NT2/D1 (cell line): ENCODE measurements around the gene AIDA.

Experiments
- SUZ12 ChIP-seq: IDR thresholded peaks from 2 replicates; pipeline ENCODE4 v1.6.1; 2011; ENCODE audit not compliant: insufficient read length, insufficient read depth; ENCODE audit errors: extremely low read depth
- YY1 ChIP-seq: IDR thresholded peaks from 2 replicates; pipeline ENCODE4 v1.6.1; 2011; ENCODE audit not compliant: insufficient read length, insufficient read depth
- ZNF274 ChIP-seq: IDR thresholded peaks from 2 replicates; pipeline ENCODE4 v1.6.1; 2011; ENCODE audit warnings: mild to moderate bottlenecking, low read depth, low read length

DNA sequence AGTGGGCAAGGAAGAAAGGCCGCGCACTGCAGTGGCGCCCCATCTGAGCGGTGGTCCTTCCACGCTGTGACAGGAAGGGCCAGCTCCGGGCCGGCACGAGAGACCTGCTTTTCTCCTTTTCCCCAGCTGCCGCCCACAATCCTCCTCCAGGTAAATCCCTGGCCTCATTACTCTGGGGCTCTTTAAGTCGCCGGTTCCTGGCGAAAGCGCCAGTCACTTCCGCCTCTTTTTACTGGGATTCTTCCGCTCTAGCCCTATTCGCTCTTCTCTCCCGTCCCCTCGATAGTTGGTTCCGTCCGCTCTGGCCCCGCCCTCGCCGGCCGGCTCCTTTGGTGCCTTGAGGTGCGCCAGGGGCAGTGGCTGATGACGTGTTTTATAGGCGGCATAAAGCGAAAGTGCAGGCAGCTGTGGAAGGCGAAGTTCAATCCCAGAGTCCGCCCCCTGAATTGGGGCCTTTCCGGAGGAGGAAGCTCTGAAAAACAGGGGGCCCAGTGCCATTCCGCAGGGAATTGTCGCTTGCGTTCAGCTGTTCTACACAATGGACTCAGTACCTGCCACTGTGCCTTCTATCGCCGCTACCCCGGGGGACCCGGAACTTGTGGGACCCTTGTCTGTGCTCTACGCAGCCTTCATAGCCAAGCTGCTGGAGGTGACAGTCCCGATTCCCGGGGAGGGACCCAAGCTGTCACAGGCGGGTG, 68.2 kb downstream of the AIDA start:
- TF ChIP-seq YY1 (no peak), ZNF274 (no peak), SUZ12 (no peak)
